ENCODE measurements around the gene GK. TPM values are rescaled to one million over a fixed set of nuclear protein-coding genes. Genes with fewer than 3 reads are reported as not detected.
A peak's percentile ranks its signal among the peaks of the same experiment; 100 is the strongest.

GK gene
- total and polyA plus RNA-seq, 2 experiments from 2014 or later: 10.4 to 15.2 TPM

- no peak overlapping the region for H3K4me3 ChIP-seq
- no peak overlapping the region for H3K4me2 ChIP-seq (ENCODE audit: unreplicated experiment)
- peaks cover 16% of the 10 kb centered on the region; the same call in 1 of the 2 replicates for H3F3A ChIP-seq (ENCODE audit: insufficient read depth)
- no peaks in the 10 kb centered on the region for H3K9me3 ChIP-seq (ENCODE audit: low read depth)
- H3K27me3 ChIP-seq (replicated peaks; ENCODE audit: insufficient read depth): no peaks in the 10 kb centered on the region
- no peaks in the 10 kb centered on the region for H3K9me2 ChIP-seq (ENCODE audit: insufficient read depth)
- H3K27ac ChIP-seq: no peak overlapping the region
- in situ Hi-C loops (cut with MboI): no loop called here
- DNase-seq: no peak
- H4K20me1 ChIP-seq (ENCODE audit: insufficient read depth): no peaks in the 10 kb centered on the region
- WGBS, 2 experiments (ENCODE audit: low coverage in 1 of 2, low lambda C conversion rate in 2 of 2, missing lambda C conversion rate in 2 of 2): 96 to 99% methylated on average over 5 of the region's 5 CpGs
- H3K79me2 ChIP-seq (ENCODE audit: insufficient read depth): no peaks in the 10 kb centered on the region
- no peak overlapping the region for H3K9ac ChIP-seq
- peaks cover 21% of the 10 kb centered on the region; the same call in 1 of the 2 replicates for H3K4me1 ChIP-seq (ENCODE audit: insufficient read depth)
- no peak for TF ChIP-seq EZH2 (IDR thresholded peaks at IDR 0.05; ENCODE audit: insufficient read depth, poor library complexity, severe bottlenecking)
- no peaks in the 10 kb centered on the region for H3K36me3 ChIP-seq (ENCODE audit: low read depth)
- H2AFZ ChIP-seq: no peak overlapping the region
Observed at GRCh38 chrX:30613721-30614120, 39.5 kb upstream of the GK start.

GRCh38 chrX:30615229-30615628 is 38.0 kb upstream of the GK start:
- Histone ChIP-seq H3K4me1 (ENCODE audit: insufficient read depth) (peaks cover 29% of the 10 kb centered on the region), H3K4me2 (ENCODE audit: unreplicated experiment) (no peak overlapping the region), H4K20me1 (ENCODE audit: insufficient read depth) (no peaks in the 10 kb centered on the region), H3K9me2 (ENCODE audit: insufficient read depth) (no peaks in the 10 kb centered on the region), H3K36me3 (ENCODE audit: low read depth) (no peaks in the 10 kb centered on the region), H3K9me3 (ENCODE audit: low read depth) (no peaks in the 10 kb centered on the region), H3K79me2 (ENCODE audit: insufficient read depth) (no peaks in the 10 kb centered on the region), H2AFZ (no peak overlapping the region), H3K4me3 (no peak overlapping the region), H3K27me3 (replicated peaks; ENCODE audit: insufficient read depth) (no peaks in the 10 kb centered on the region), H3K27ac (peak overlapping the region; percentile 40), H3K9ac (no peak overlapping the region), H3F3A (ENCODE audit: insufficient read depth) (0 out of 2 replicates have a peak, but pooled peaks cover 7% of the 10 kb centered on the region)
- peak; percentile 72 for DNase-seq
- TF ChIP-seq EZH2phosphoT487 (IDR thresholded peaks at IDR 0.05; ENCODE audit: insufficient read depth, low read depth): no peak
- no peak for TF ChIP-seq EZH2 (IDR thresholded peaks at IDR 0.05; ENCODE audit: insufficient read depth, poor library complexity, severe bottlenecking)
- in situ Hi-C loops (cut with MboI): no loop called here
- WGBS, 2 experiments (ENCODE audit: low coverage in 1 of 2, low lambda C conversion rate in 2 of 2, missing lambda C conversion rate in 2 of 2): 17 to 22% methylated on average over 4 of the region's 4 CpGs

GRCh38 chrX:30618160-30618765 is 35.0 kb upstream of the GK start:
- no peaks in the 10 kb centered on the region for H4K20me1 ChIP-seq (ENCODE audit: insufficient read depth)
- 97 to 98% methylated on average over 4 to 7 of the region's 7 CpGs for WGBS, 2 experiments (ENCODE audit: low coverage in 1 of 2, low lambda C conversion rate in 2 of 2, missing lambda C conversion rate in 2 of 2)
- H3K27me3 ChIP-seq (replicated peaks; ENCODE audit: insufficient read depth): no peaks in the 10 kb centered on the region
- no peak overlapping the region for H3K4me2 ChIP-seq (ENCODE audit: unreplicated experiment)
- no peak for TF ChIP-seq EZH2 (IDR thresholded peaks at IDR 0.05; ENCODE audit: insufficient read depth, poor library complexity, severe bottlenecking)
- no peak for TF ChIP-seq EZH2phosphoT487 (IDR thresholded peaks at IDR 0.05; ENCODE audit: insufficient read depth, low read depth)
- no peak overlapping the region for H3K4me3 ChIP-seq
- H3K79me2 ChIP-seq (ENCODE audit: insufficient read depth): no peaks in the 10 kb centered on the region
- peak; percentile 9 for DNase-seq
- H3K4me1 ChIP-seq (ENCODE audit: insufficient read depth): peaks cover 32% of the 10 kb centered on the region
- H3F3A ChIP-seq (ENCODE audit: insufficient read depth): 0 out of 2 replicates have a peak, but pooled peaks cover 10% of the 10 kb centered on the region
- in situ Hi-C loops (cut with MboI): no loop called here
- no peak overlapping the region for H3K27ac ChIP-seq
- no peaks in the 10 kb centered on the region for H3K36me3 ChIP-seq (ENCODE audit: low read depth)
- no peak overlapping the region for H2AFZ ChIP-seq
- H3K9ac ChIP-seq: no peak overlapping the region
- no peaks in the 10 kb centered on the region for H3K9me2 ChIP-seq (ENCODE audit: insufficient read depth)
- no peaks in the 10 kb centered on the region for H3K9me3 ChIP-seq (ENCODE audit: low read depth)

GRCh38 chrX:30620125-30620524 is 33.1 kb upstream of the GK start:
- H3K4me2 ChIP-seq (ENCODE audit: unreplicated experiment): no peak overlapping the region
- H3K27me3 ChIP-seq (replicated peaks; ENCODE audit: insufficient read depth): no peaks in the 10 kb centered on the region
- H3K9me2 ChIP-seq (ENCODE audit: insufficient read depth): no peaks in the 10 kb centered on the region
- peak overlapping the region; percentile 74 for H3K27ac ChIP-seq
- H3K36me3 ChIP-seq (ENCODE audit: low read depth): no peaks in the 10 kb centered on the region
- H4K20me1 ChIP-seq (ENCODE audit: insufficient read depth): no peaks in the 10 kb centered on the region
- no peak overlapping the region; the same call in 1 of the 2 replicates for H3K9ac ChIP-seq
- 31 to 54% methylated on average over 3 of the region's 3 CpGs for WGBS, 2 experiments (ENCODE audit: low coverage in 1 of 2, low lambda C conversion rate in 2 of 2, missing lambda C conversion rate in 2 of 2)
- no peak overlapping the region for H3K4me3 ChIP-seq
- peak; percentile 54 for DNase-seq
- H3K4me1 ChIP-seq (ENCODE audit: insufficient read depth): peaks cover 28% of the 10 kb centered on the region
- TF ChIP-seq EZH2phosphoT487 (IDR thresholded peaks at IDR 0.05; ENCODE audit: insufficient read depth, low read depth) (no peak), EZH2 (IDR thresholded peaks at IDR 0.05; ENCODE audit: insufficient read depth, poor library complexity, severe bottlenecking) (no peak)
- H3K9me3 ChIP-seq (ENCODE audit: low read depth): no peaks in the 10 kb centered on the region
- no peak overlapping the region for H2AFZ ChIP-seq
- in situ Hi-C loops (cut with MboI): no loop called here
- 0 out of 2 replicates have a peak, but pooled peaks cover 6% of the 10 kb centered on the region for H3F3A ChIP-seq (ENCODE audit: insufficient read depth)
- H3K79me2 ChIP-seq (ENCODE audit: insufficient read depth): no peaks in the 10 kb centered on the region

All from GM23248 (cell line).